ENCODE data around the gene HEPHL1.
A peak's percentile ranks its signal among the peaks of the same experiment; 100 is the strongest.
"Not testable (repeated sequence)": the region's sequence is repeated elsewhere in the genome, so short reads cannot be mapped to it uniquely, and the experiment has no call there.

The HEPHL1 gene

DNA sequence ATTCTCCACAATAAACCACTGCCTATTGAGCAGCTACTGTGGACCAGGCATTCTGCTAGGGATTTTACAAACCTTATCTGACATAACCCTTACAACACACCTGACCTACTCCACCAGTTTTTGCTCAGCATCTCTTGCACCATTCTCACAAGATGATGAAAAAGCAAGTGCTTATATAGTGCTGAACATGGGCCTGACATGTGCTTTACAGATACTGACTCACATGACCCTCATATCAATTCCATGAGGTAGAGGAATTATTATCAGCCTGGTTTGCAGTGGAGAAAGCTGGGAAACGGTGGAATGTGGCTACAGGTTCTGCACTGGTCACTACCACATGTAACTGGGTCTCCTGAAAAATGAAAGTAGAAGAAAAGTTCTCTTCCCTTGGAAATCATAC is 69.9 kb downstream of the HEPHL1 start:
- no peak for DNase-seq

DNA sequence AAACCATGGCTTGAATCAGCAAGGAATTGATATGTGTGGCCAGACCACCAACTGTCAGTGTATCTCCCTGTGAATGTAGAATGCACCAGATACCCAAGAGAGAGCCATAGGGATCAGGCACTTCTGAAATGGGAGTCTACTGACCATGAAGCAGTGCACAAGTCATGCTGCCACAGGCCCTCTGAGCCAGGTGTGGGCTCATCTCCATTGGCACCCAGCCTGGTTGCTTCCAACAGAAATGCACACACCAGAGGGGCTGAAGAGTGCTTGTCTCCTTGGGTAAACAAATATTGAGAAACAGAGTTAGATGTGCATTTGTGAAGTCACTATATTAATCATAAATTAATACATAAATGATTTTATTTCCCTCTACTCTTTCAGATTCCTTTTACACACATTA is 79.1 kb downstream of the HEPHL1 start:
- DNase-seq: no peak

DNA sequence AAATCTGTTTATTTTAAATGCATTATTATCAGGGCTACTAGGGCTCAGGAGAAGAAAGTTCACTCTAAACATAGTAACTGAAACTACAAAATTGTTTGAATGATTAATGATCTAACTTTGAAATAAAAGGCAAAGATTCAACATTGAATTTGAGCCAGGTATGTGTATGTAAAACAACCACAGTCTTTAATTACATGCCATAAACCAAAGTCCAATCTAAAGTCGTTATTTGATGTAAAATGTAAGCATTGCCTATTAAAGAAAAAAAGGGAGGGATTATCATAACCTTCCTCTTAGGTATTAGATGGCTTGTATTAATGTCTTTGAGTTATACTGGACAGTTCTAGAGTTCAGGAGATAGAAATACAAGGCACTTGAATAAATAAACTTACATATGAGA is 82.3 kb downstream of the HEPHL1 start:
- no peak for DNase-seq

DNA sequence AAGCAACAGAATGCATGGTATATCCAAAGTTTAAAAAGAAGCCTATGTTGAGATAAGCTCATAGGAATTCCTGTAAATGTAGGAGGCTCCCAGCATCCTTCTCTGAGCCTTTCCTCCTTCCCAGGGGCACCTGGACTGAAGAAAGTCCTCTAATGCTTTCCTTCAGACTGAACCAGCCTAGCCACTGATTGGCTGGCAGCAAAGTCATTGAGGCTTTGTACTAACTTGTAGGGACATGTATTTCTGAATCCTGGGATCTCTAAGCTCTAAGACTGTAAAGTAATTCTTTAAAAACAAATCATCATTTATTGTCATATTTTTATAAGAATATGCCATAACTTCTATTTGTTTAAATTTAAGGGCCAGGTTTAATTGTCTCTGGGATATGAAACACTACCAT is 83.6 kb downstream of the HEPHL1 start:
- no peak for DNase-seq

DNA sequence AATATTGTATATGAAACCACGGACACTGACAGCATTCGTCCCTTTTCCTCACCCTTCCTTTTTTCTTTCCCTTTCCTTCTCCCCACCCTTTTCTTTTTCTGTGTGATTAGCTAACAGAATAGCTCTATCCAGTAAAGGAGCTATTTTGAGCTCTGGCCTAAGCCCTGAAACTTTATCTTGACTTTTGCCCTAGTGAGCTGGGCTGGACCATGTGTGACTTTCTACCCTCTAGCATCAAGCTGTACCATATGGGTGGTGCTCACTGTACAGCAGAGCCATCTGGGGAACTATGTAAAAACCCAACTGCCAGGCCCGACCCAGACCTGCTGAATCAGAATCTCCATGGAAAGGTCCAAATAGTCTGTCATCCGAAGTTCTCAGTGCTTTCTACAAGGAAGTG is 85.6 kb downstream of the HEPHL1 start:
- no peak for DNase-seq

DNA sequence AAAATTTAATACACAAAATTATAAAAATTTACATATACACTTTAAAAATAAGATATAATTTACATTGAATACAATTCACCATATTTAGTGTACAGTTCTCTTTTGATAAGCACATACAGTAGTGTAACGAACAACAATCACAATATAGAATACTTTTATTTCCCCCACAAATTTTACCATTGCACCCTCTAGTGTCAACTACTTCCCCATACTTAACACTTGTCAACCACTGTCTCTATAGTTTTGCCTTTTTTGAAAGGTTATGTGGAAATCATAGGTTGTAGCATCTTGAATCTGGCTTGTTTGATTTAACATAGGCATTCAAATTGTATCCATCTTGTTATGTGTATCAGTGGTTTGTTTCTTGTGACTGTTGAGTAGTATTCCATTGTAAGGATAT is 86.2 kb downstream of the HEPHL1 start:
- no peak for DNase-seq

DNA sequence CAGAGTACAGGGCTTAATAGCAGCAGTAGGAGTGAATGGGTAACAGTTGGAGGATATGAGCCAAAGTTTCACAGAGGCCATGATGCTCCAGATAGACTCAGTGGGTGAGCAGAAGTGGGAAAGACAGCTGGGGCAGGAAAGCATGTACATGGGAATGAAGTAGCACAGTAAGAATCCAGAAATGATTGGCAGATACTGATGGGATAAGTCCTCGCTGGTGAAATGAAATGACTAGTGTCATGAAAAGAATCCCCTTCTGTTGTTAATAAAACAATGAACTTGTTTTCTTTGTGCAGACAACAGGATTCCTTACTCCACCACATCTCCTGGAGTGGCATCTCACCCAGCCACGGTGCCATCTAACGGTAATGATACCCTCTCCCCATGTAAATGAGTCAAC is 90.1 kb downstream of the HEPHL1 start:
- no peak for DNase-seq

DNA sequence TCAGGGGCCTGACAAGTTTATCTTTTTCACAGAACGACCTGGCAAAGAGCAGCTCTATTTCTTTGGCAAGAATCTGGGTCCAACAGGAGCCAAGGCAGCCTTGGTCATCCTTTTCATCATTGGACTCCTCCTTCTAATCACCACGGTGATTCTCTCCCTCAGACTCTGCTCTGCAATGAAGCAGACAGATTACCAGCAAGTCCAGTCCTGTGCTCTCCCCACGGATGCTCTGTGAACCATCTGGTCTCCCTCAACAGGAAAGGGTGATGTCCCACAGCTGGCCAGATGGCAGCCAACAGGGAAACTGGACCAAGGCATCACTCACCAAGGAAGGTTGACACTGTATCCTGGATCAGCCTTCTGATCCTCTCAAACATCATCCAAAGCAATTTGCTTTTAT is 90.5 kb downstream of the HEPHL1 start:
- no peak for DNase-seq

DNA sequence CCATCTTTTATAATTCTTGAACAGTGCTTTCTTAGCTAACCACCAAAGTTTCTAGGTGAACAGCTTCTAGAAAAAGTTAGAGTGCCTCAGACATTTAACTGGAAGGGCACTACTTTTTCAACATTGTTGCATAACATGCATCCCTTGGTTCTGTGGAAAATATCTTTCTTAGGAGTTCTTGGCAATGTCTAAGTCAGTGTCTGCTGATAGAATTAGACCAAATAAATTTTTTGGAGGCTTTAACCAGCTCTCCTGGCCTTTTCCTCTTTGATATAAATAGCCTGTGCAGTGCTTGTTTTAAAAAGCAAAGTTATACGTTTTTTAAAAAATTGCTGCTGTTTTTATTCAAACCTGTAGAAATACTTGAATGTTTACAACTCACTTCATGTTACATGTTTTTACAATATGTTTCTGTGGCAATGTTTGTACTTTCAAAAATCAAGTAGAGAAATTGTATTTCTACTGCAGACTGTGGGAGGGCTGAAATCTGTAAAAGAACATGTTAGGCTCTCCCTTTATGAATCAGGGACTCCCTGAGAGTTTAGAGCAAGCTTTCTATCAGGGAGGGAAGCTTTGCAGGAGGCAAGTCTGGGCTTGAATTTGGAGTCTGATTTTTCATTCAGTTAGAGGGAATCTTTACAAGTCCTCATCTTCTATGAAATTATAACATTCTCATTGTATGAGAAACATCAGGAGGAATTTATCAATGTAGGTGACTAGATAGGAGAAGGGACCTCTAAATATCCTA is 91.2 kb downstream of the HEPHL1 start:
- no peak for DNase-seq

DNA sequence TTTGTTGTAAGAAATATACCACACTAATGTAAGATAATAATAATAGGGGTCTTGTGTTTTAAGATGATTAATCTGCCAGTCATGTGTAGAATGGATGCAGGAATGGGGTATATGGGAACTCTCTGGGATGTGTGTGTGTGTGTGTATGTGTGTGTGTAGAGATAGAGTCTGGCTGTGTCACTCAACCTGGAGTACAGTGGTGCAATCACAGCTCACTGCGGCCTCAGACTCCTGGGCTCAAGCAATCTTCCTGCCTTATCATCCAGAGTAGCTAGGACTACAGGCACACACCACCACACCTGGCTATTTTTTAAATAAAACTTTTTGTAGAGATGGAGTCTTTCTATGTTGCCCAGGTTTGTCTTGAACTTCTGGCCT is 96.0 kb downstream of the HEPHL1 start:
- DNase-seq: no peak

DNA sequence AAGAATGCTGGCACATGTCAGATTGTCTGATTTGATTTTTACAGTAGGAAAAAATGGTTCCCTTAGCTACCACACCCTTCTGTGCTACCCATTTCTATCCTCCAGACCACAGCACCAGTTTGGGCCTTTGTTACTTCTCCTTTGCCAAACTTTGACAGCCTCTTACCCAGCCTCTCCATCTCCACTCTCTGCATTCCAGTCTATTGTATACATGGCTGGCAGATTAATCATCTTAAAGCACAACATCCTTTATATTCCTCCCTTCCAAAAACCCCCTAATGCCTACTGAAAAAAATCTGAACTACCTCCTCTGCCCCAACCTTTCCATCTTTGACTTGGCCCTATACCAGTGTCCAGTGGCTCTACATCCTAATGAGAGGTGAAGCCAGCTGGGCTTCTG is 96.7 kb downstream of the HEPHL1 start:
- no peak for DNase-seq

DNA sequence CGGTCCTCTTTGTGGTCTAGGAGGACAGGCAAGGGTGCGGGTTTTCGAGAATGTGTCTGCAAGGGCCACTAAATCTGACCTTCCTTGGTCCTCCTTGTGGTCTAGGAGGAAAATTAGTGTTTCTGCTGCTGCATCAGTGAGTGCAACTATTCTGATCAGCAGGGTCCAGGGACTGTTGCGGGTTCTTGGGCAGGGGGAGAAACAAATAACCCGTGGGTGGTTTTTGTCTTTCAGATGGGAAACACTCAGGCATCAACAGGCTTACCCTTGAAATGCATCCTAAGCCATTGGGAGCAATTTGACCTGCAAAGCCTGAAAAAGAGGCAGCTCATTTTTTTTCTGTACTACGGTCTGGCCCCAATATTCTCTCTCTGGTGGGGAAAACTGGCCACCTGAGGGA is 98.5 kb downstream of the HEPHL1 start:
- not testable (repeated sequence) for DNase-seq

DNA sequence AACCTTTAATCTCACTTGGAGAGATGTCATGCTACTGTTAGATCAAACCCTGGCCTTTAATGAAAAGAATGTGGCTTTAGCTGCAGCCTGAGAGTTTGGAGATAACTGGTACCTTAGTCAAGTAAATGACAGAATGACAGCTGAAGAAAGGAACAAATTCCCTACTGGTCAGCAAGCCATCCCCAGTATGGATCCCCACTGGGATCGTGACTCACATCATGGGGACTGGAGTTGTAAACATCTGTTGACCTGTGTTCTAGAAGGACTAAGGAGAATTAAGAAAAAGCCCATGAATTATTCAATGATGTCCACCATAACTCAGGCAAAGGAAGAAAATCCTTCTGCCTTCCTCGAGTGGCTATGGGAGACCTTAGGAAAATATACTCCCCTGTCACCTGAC is 99.4 kb downstream of the HEPHL1 start:
- not testable (repeated sequence) for DNase-seq

DNA sequence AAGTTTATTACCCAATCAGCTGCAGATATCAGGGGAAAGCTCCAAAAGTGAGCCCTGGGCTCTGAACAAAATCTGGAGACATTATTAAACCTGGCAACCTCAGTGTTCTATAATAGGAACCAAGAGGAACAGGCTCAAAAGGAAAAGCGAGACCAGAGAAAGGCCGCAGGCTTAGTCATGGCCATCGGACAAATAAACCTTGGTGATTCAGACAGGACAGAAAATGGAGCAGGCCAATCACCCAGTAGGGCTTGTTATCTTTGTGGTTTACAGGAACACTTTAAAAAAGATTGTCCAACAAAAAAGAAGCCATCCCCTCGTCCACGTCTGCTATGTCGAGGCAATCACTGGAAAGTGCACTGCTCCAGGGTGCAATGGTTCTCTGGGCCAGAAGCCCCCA is 99.8 kb downstream of the HEPHL1 start:
- DNase-seq: no peak

DNA sequence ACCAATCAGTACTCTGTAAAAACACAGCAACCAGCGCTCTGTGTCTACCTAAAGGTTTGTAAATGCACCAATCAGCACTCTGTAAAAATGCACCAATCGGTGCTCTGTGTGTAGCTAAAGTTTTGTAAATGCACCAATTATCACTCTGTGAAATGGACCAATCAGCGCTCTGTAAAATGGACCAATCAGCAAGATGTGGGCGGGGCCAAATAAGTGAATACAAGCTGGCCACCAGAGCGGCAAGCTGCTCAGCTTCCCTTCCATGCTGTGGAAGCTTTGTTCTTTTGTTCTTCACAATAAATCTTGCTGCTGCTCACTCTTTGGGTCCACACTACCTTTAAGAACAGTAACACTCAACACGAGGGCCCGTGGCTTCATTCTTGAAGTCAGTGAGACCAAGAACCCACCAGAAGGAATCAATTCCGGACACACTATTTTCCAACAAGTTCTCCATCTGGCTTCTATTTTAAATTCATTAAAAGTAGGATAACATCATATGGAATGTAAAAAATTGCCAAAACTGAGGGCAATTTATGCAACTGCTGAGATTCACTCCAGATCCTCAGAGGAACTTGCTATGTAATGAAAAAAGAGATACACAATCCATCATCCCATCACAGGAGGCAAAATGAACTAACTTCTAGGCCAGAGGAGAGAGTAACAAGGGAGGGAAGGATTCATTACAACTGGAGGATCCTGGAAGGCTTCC is 104.4 kb downstream of the HEPHL1 start:
- DNase-seq: no peak

DNA sequence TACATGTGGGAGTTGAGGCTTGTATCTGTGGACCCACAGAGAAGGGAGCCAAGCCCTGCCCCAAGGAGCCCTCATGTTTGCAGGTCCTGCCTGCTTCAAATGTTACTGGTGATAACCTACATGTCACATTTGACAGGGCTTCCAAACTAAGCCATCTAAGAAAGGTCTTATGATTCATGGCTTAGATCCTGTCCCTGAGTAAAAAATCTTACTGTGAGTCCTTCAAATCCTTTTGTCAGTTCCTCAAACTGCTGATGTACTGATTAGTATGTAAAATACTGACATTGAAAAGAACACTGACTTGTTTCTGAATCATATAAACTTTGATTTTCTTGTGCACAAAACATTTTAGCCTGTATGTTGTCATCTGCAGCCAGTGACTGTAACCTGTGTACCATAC is 106.5 kb downstream of the HEPHL1 start:
- no peak for DNase-seq

DNA sequence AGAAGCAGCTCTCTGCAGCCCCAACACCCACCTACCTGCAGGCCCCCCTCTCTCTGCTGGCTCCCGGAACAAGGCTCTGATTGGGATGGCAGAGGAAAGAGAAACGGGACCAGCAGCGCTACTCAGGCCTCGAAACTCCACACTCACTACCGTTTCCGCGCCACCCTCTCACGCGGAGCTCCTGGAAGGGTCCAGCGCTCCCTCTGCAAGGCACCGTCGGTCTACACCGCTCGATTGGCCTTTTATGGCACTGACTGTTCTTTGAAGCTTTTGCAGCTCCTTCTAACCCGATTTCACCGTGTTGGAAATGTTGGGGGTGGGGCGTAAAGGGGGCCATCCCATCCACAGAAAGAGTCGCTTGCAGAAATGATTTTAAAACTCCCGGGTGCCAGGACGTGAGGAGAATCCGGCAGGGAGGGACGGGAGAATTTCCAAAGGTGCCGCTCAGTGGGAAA is 107.2 kb downstream of the HEPHL1 start:
- no peak for DNase-seq

DNA sequence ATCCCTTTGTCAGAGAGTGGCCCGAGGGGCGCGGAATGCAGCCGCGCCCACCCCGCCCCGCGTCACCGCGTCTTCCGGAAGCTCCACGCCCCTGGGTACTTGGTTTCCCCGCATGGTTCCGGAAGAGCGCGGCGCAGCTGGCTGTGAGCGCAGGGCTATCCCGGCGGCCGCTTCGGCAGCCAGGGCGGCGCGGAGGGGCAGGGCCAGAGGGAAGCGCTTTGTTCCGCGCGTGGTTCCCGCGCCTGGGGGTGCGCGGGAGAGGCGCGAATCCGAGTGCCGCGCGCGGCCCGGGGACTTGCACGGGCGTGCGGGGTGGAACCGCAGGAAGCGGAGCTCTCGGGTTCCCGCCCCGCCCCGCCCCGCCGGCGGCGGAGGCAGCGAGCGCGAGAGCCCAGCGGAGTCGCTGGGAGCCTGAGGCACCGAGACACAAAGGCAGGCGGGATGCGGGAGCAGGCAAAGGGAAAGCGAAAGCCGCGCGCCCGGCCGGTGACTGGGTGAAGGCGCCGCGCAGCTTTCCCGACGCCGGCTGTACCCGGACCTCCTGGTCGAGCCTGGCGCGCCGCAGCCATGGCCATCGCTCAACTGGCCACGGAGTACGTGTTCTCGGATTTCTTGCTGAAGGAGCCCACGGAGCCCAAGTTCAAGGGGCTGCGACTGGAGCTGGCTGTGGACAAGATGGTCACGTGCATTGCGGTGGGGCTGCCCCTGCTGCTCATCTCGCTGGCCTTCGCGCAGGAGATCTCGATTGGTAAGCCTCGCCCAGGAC is 107.8 kb downstream of the HEPHL1 start, which contains the start of gene PANX1:
TSS of gene PANX1 (plus strand) at position 96 of the 766 bp plus-strand sequence. CDS start at position 568, 472 bp downstream.
- DNase-seq: peak; percentile 68

DNA sequence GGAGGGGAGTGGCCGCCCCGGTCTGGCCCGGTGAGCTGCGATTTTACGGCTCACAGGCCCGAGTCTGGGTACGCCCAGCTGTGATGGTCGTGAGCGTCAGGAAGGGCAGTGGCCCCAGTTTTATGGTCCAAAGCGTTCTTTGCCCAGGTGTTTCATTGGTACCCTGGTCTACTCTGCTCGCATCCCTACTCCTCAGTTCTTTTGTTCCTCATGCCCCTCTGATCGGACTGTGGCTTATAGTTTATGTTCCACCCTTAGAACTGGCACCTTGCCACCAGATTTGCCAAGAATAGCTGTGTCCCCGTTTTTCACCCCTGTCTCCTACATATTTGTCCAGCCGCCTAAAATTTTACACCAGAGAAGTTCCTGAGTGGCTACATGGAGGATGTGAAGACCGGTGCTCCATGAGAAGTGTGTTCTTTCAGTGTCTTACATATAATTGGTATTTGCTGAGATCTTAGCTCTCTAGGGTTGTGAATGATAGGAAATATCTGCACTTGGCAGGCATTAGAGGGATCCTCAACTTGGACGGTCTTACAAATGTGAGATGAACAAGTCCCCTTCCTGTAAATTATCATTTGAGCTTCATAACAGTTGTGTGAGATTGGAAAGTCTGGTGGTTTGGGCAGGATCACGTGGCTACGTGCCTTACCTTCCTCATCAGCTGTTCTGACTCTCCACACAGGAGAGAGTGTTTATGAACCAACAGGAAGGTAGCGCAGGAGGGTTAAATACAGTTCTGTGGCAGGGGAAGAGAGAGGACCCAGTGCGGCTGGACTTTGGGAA is 108.6 kb downstream of the HEPHL1 start:
- no peak for DNase-seq

DNA sequence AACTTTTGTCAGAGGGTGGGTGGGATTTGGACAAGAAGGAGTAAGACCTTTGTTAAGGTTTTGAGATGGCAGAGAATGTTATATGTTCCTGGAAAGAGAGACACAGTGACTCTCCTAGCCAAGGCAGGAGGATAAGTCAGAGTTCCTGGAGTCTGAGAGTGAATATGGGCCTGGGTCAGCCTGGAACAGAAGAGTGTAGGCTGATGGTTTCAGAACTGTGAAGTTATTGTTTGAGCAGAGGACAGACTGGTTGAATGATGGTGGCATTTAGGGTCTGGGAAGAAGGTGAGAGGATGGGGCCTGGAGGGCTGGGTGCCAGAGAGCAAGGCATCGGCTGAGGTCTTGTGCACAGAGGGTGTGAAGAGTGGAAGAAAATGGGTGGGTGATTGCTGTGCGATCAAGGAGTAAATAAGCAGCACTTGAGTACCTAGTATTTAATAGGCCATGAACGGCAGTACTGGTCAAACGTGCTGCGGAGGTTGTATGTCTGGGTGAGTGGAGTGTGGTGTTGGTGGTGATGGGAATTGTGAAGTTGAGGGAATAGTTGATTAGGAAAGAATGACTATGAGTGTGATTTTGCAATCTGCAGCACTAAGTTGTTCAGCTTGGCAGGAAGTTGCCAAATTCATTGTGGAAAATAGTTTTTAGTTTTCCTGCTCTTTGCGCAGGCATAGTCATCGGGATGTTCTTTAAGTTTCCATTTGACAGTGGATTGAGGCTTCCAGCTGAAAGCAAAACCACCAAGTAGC is 109.3 kb downstream of the HEPHL1 start:
- no peak for DNase-seq

DNA sequence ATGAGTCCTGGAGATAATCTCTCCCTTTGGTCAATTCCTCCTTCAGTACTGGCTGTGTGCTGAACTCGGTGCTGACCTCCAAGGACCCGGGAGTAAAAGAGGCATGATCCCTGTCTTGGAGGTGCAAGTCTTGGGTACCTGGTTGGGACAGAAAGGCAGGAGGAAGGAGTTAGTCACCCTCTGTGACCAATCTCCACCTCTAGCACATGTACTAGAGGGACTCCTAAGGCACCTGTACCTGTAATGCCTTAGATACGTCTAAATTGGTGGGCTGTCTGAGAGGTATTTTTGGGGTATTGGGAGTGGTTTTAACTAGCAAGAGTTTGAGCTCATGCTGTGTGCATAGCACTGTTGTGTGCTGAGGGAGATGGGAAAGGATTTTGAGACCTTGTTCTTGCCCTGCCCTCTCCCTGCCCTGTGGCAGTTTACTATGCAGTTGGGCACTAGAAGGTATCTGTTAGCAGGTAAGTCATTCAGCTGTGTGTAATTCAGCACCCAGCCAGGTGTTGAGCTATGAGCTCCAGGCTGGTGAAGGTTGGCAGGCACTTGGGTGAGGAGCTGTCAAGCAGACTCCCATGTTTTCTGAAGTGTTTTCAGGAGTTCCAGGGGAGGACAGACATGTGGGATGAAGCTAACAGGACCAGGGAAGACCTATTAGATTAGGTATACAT is 110.0 kb downstream of the HEPHL1 start:
- DNase-seq: no peak

DNA sequence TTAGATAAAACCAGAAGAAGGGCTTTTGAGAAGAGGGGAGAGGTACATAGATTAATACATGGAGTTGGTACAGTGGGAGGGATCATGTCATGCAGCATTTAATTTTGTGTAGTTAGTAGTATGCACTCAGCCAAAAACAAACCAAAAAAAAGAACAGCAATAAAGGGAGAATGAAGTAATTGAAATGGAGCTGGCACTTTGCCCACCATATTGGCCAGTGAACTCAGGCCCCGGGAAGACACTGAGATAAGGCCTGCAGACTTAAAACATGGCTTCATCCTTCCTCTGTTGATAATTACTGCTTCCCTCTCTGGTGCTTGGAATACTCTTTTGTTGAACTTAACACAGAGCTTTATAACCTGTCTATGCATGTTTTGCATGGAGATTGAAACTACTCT is 110.6 kb downstream of the HEPHL1 start:
- DNase-seq: no peak

Measured in stimulated activated CD4-positive, alpha-beta T cell treated with anti-CD3 and anti-CD28 coated beads, Interleukin-12 subunit alpha, Interleukin-12 subunit beta, amount 100 ng/mL, for 4 hours (primary cell).